PC-9 (cell line): ENCODE measurements around the gene AHRR.

Experiments
- CTCF ChIP-seq: fragments of 200-600 bp; sonication (generic); conservative IDR thresholded peaks from 2 replicates; pipeline ENCODE4 v1.6.1; 2017; ENCODE audit warnings: mixed run types, antibody characterized with exemption, mild to moderate bottlenecking, moderate library complexity
- EZH2 ChIP-seq: fragments of 200-600 bp; sonication (generic); IDR thresholded peaks from 2 replicates; pipeline ENCODE4 v1.8.0; 2017; ENCODE audit warnings: antibody characterized with exemption, low read depth

GRCh38 chr5:460273-460625 is 138.7 kb downstream of the AHRR start:
- TF ChIP-seq CTCF, result no peak
- no peak for TF ChIP-seq EZH2
